Omental fat pad (tissue), 4 donors: ENCODE measurements around the gene PARVG. TPM values are rescaled to one million over a fixed set of nuclear protein-coding genes. Genes with fewer than 3 reads are reported as not detected.

Experiments used
- ATAC-seq: fragments of 150-250 bp; one replicate; pipeline ENCODE4 v1.9.1; 2016; ENCODE audit warnings: mild to moderate bottlenecking, moderate library complexity; ENCODE audit not compliant: low FRiP score
- DNase-seq: peaks from one replicate; pipeline ENCODE4 v3.0.0-alpha.2; 2019; ENCODE audit warnings: low spot score
- total RNA-seq, 4 donors: library from RNA; depleted of rRNA; stranded (reverse); fragments of >200 nt; gene quantifications; one replicate each; pipeline ENCODE4 v1.1.0, GENCODE V29; 2016
- TF ChIP-seq, protein P1 (sequence below), 3 donors: fragments of 450-650 bp; IDR thresholded peaks; one replicate each; pipeline ENCODE4 v1.5.1; 2016 to 2017; ENCODE audit warnings: antibody characterized with exemption in 3 of 3, mild to moderate bottlenecking in 3 of 3, moderate library complexity in 2 of 3

Gene PARVG
- total RNA-seq, 4 donors from 2014 or later, result 19.4 to 56.7 (median 39.6) TPM

- no peak for ATAC-seq
- TF ChIP-seq, protein P1, sequence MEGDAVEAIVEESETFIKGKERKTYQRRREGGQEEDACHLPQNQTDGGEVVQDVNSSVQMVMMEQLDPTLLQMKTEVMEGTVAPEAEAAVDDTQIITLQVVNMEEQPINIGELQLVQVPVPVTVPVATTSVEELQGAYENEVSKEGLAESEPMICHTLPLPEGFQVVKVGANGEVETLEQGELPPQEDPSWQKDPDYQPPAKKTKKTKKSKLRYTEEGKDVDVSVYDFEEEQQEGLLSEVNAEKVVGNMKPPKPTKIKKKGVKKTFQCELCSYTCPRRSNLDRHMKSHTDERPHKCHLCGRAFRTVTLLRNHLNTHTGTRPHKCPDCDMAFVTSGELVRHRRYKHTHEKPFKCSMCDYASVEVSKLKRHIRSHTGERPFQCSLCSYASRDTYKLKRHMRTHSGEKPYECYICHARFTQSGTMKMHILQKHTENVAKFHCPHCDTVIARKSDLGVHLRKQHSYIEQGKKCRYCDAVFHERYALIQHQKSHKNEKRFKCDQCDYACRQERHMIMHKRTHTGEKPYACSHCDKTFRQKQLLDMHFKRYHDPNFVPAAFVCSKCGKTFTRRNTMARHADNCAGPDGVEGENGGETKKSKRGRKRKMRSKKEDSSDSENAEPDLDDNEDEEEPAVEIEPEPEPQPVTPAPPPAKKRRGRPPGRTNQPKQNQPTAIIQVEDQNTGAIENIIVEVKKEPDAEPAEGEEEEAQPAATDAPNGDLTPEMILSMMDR (IDR thresholded peaks at IDR 0.05), result no peak
- no peak for DNase-seq
Observed at GRCh38 chr22:44194569-44194968, 13.8 kb downstream of the PARVG start.

GRCh38 chr22:44195189-44195871 is 14.6 kb downstream of the PARVG start:
- no peak for ATAC-seq
- no peak for DNase-seq
- TF ChIP-seq, protein P1 (IDR thresholded peaks at IDR 0.05), result no peak

- TF ChIP-seq, protein P1 (IDR thresholded peaks at IDR 0.05), result no peak
- ATAC-seq, result no peak
- DNase-seq, result no peak
Observed at GRCh38 chr22:44196241-44196640, 15.5 kb downstream of the PARVG start.

GRCh38 chr22:44196731-44197131 is 16.0 kb downstream of the PARVG start:
- TF ChIP-seq, protein P1 (IDR thresholded peaks at IDR 0.05), result no peak
- ATAC-seq, result no peak
- DNase-seq, result no peak

DNA sequence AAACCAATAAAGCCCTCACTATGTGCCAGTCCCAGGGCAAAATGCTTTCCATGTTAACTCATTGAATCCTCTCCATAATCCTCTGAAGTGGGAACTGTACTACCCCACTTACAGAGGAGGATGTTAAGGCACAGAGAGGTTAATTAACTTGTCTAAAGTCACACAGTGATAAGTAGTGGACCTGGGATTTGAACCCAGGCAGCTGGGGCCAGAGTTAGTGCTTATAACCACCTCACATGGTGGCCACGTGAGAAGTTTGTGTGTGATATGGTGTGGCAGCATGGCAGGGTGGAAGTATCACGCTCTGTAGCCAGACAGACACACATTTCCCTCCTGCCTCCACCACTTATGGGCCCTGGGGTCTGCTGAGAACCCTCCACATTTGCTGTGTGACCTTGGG is 16.5 kb downstream of the PARVG start:
- ATAC-seq (no peak), DNase-seq (no peak)

GRCh38 chr22:44199164-44199563 is 18.4 kb downstream of the PARVG start:
- TF ChIP-seq, protein P1 (IDR thresholded peaks at IDR 0.05), result no peak
- DNase-seq, result no peak
- ATAC-seq, result no peak

More for the DNA sequence above, 16.5 kb downstream of the PARVG start:
- TF ChIP-seq, protein P1 (IDR thresholded peaks at IDR 0.05), result no peak

GRCh38 chr22:44199866-44200265 is 19.1 kb downstream of the PARVG start:
- ATAC-seq (no peak), DNase-seq (no peak)
- TF ChIP-seq, protein P1 (IDR thresholded peaks at IDR 0.05), result no peak
